Measurements from ENCODE around the gene MAPK4.

MAPK4 gene

GRCh38 chr18:50716902-50717301, 157.0 kb downstream of the MAPK4 start:
- TF ChIP-seq CTCF (IDR thresholded peaks at IDR 0.05; ENCODE audit: extremely low read depth, insufficient read depth, missing control alignments): no peak
- no peak for DNase-seq (ENCODE audit: low spot score)
- in situ Hi-C loops (cut with MboI; ENCODE audit: low pct_unique_long_range_greater_than_20kb, low sequenced_read_pairs, unreplicated experiment): no loop called here

- TF ChIP-seq CTCF (IDR thresholded peaks at IDR 0.05; ENCODE audit: extremely low read depth, insufficient read depth, missing control alignments): no peak
- in situ Hi-C loops (cut with MboI; ENCODE audit: low pct_unique_long_range_greater_than_20kb, low sequenced_read_pairs, unreplicated experiment): no loop called here
- no peak for DNase-seq (ENCODE audit: low spot score)
Observed at GRCh38 chr18:50717563-50717962, 157.7 kb downstream of the MAPK4 start.

- TF ChIP-seq CTCF (IDR thresholded peaks at IDR 0.05; ENCODE audit: extremely low read depth, insufficient read depth, missing control alignments): no peak
- DNase-seq (ENCODE audit: low spot score): no peak
- in situ Hi-C loops (cut with MboI; ENCODE audit: low pct_unique_long_range_greater_than_20kb, low sequenced_read_pairs, unreplicated experiment): no loop called here
Observed at GRCh38 chr18:50719471-50720324, 159.8 kb downstream of the MAPK4 start.

GRCh38 chr18:50720325-50720674, 160.4 kb downstream of the MAPK4 start:
- no peak for DNase-seq (ENCODE audit: low spot score)
- TF ChIP-seq CTCF (IDR thresholded peaks at IDR 0.05; ENCODE audit: extremely low read depth, insufficient read depth, missing control alignments): no peak
- in situ Hi-C loops (cut with MboI; ENCODE audit: low pct_unique_long_range_greater_than_20kb, low sequenced_read_pairs, unreplicated experiment): no loop called here

- in situ Hi-C loops (cut with MboI; ENCODE audit: low pct_unique_long_range_greater_than_20kb, low sequenced_read_pairs, unreplicated experiment): no loop called here
- no peak for TF ChIP-seq CTCF (IDR thresholded peaks at IDR 0.05; ENCODE audit: extremely low read depth, insufficient read depth, missing control alignments)
- no peak for DNase-seq (ENCODE audit: low spot score)
Observed at GRCh38 chr18:50721006-50721405, 161.1 kb downstream of the MAPK4 start.

- in situ Hi-C loops (cut with MboI; ENCODE audit: low pct_unique_long_range_greater_than_20kb, low sequenced_read_pairs, unreplicated experiment): no loop called here
- no peak for TF ChIP-seq CTCF (IDR thresholded peaks at IDR 0.05; ENCODE audit: extremely low read depth, insufficient read depth, missing control alignments)
- no peak for DNase-seq (ENCODE audit: low spot score)
Observed at GRCh38 chr18:50721451-50722120, 161.7 kb downstream of the MAPK4 start.

All from GM13977 (cell line).